OCI-LY3 (cell line): ENCODE results near the gene TEX26.

ENCODE experiments used
- CTCF ChIP-seq: fragments of 200-600, 300-600 bp; sonication (generic); IDR thresholded peaks from 2 replicates; pipeline ENCODE4 v1.5.1; 2014; ENCODE audit warnings: antibody characterized with exemption, low read length, low read depth
- EZH2phosphoT487 ChIP-seq: fragments of 200-600 bp; shearing (Covaris generic); IDR thresholded peaks from 2 replicates; pipeline ENCODE4 v1.6.1; 2018; ENCODE audit warnings: antibody characterized with exemption, mixed run types, low read depth

GRCh38 chr13:31022928-31023530 lies 90.6 kb downstream of the TEX26 start:
- no peak for TF ChIP-seq EZH2phosphoT487
- no peak for TF ChIP-seq CTCF
